H1 (cell line): ENCODE data around the gene STARD7. TPM values are rescaled to one million over a fixed set of nuclear protein-coding genes. Genes with fewer than 3 reads are reported as not detected.

Experiments used
- CTCF ChIA-PET: fragments of 300-600 bp; sonication (Branson Sonifier 250); formaldehyde crosslinking; loops from one replicate; lab custom pipeline; 2021; ENCODE audit not compliant: partially characterized antibody; lab: Charles Lee
- POLR2A ChIA-PET: fragments of 300-600 bp; sonication (Branson Sonifier 250); formaldehyde crosslinking; loops from one replicate; lab custom pipeline; 2021; ENCODE audit warnings: inconsistent platforms; ENCODE audit not compliant: partially characterized antibody; lab: Charles Lee
- DNase-seq, 2 experiments: peaks; one replicate each; pipeline versions ENCODE4 v3.0.0 to v3.0.0-alpha.2; 2010 to 2022; ENCODE audit warnings: low spot score in 2 of 2, low read depth in 1 of 2, mixed read lengths in 1 of 2
- FAIRE-seq: peaks from 2 replicates; lab custom pipeline; 2011; peaks lifted over from hg19 to GRCh38; lab: Jason Lieb, UNC
- H2AFZ ChIP-seq: 2 replicates; pipeline ENCODE4 v1.8.1; 2012; ENCODE audit warnings: low read length, inconsistent platforms
- H2AK5ac ChIP-seq: 2 replicates; pipeline ENCODE4 v1.6.1; 2013; ENCODE audit warnings: low read depth, low read length
- H2BK120ac ChIP-seq: replicated peaks from 2 replicates; pipeline ENCODE3; 2013; ENCODE audit warnings: low read depth, low read length, inconsistent platforms
- H2BK12ac ChIP-seq: 2 replicates; pipeline ENCODE4 v1.6.1; 2013; ENCODE audit warnings: low read depth, low read length
- H2BK15ac ChIP-seq: 2 replicates; pipeline ENCODE4 v1.6.1; 2013; ENCODE audit warnings: low read length
- H2BK20ac ChIP-seq: 2 replicates; pipeline ENCODE4 v1.6.1; 2013; ENCODE audit warnings: low read length
- H2BK5ac ChIP-seq: 2 replicates; pipeline ENCODE4 v1.6.1; 2013; ENCODE audit warnings: low read depth, low read length
- H3K14ac ChIP-seq: 2 replicates; pipeline ENCODE4 v1.6.1; 2013; ENCODE audit warnings: inconsistent platforms; ENCODE audit not compliant: insufficient read length
- H3K18ac ChIP-seq: 2 replicates; pipeline ENCODE4 v1.6.1; 2013; ENCODE audit warnings: low read length; ENCODE audit errors: extremely low read depth
- H3K23ac ChIP-seq: 2 replicates; pipeline ENCODE4 v1.6.1; 2013; ENCODE audit warnings: inconsistent platforms; ENCODE audit not compliant: insufficient read length
- H3K23me2 ChIP-seq: 2 replicates; pipeline ENCODE4 v1.6.1; 2013; ENCODE audit warnings: low read depth, low read length
- H3K27ac ChIP-seq: 2 replicates; pipeline ENCODE4 v1.6.1; 2011; ENCODE audit warnings: low read depth, low read length, inconsistent platforms
- H3K27me3 ChIP-seq, 4 experiments: replicated peaks in 1 of 4; 1 replicate in 1 of 4; 2 replicates in 3 of 4; pipeline versions ENCODE4 v1.6.1 to v1.8.1; 2011 to 2013; ENCODE audit warnings: low read length in 3 of 4, mild to moderate bottlenecking in 3 of 4, inconsistent platforms in 2 of 4, mixed read lengths in 2 of 4, moderate library complexity in 1 of 4; ENCODE audit not compliant: control insufficient read depth in 3 of 4, insufficient read depth in 3 of 4; ENCODE audit errors: extremely low read depth in 1 of 4
- H3K36me3 ChIP-seq, 4 experiments: 2 replicates each; pipeline versions ENCODE4 v1.6.1 to v1.8.1; 2011 to 2013; ENCODE audit warnings: mild to moderate bottlenecking in 4 of 4, low read length in 3 of 4, moderate library complexity in 2 of 4, control low read depth in 1 of 4, inconsistent platforms in 1 of 4; ENCODE audit not compliant: insufficient read depth in 4 of 4, control insufficient read depth in 2 of 4
- H3K4ac ChIP-seq: replicated peaks from 2 replicates; pipeline ENCODE3; 2013; ENCODE audit warnings: low read length, low read depth, mixed read lengths, inconsistent platforms; ENCODE audit not compliant: insufficient read length
- H3K4me1 ChIP-seq, 4 experiments: replicated peaks in 1 of 4; 1 replicate in 1 of 4; 2 replicates in 3 of 4; pipeline versions ENCODE4 v1.6.1 to v1.8.1; 2011 to 2013; ENCODE audit warnings: low read length in 3 of 4, inconsistent platforms in 2 of 4, mixed read lengths in 1 of 4; ENCODE audit not compliant: insufficient read depth in 4 of 4, control insufficient read depth in 3 of 4
- H3K4me2 ChIP-seq, 2 experiments: 2 replicates each; pipeline versions ENCODE4 v1.6.1 to v1.8.1; 2011 to 2013; ENCODE audit warnings: low read depth in 2 of 2, low read length in 2 of 2, control low read depth in 1 of 2, inconsistent platforms in 1 of 2, mild to moderate bottlenecking in 1 of 2; ENCODE audit not compliant: insufficient read depth in 1 of 2
- H3K4me3 ChIP-seq, 4 experiments: fragments of 200-600, 300-600 bp in 1 of 4; sonication (generic), shearing (Covaris generic), sonication (Bioruptor Twin) in 1 of 4; 2 replicates each; pipeline versions ENCODE4 v1.5.1 to v1.8.1; 2011 to 2016; ENCODE audit warnings: low read length in 4 of 4, low read depth in 3 of 4, control low read depth in 2 of 4, inconsistent platforms in 2 of 4, mild to moderate bottlenecking in 2 of 4, mixed read lengths in 1 of 4, moderate library complexity in 1 of 4; ENCODE audit not compliant: insufficient read depth in 2 of 4; ENCODE audit errors: extremely low read depth in 1 of 4
- H3K56ac ChIP-seq: replicated peaks from 2 replicates; pipeline ENCODE3; 2013; ENCODE audit warnings: low read depth, mild to moderate bottlenecking, mixed read lengths, low read length, inconsistent platforms; ENCODE audit not compliant: insufficient read length
- H3K79me1 ChIP-seq: 2 replicates; pipeline ENCODE4 v1.6.1; 2013; ENCODE audit warnings: low read depth, low read length, control low read depth
- H3K79me2 ChIP-seq, 2 experiments: 2 replicates each; pipeline versions ENCODE4 v1.6.1 to v1.8.1; 2012 to 2013; ENCODE audit warnings: low read length in 2 of 2, mild to moderate bottlenecking in 2 of 2, inconsistent platforms in 1 of 2; ENCODE audit not compliant: insufficient read depth in 2 of 2, control insufficient read depth in 1 of 2
- H3K9ac ChIP-seq, 4 experiments: replicated peaks in 1 of 4; 1 replicate in 1 of 4; 2 replicates in 3 of 4; pipeline versions ENCODE4 v1.6.1 to v1.8.1; 2011 to 2013; ENCODE audit warnings: low read depth in 3 of 4, low read length in 3 of 4, control low read depth in 2 of 4, mild to moderate bottlenecking in 2 of 4, moderate library complexity in 2 of 4, inconsistent platforms in 1 of 4; ENCODE audit errors: extremely low read depth in 1 of 4
- H3K9me3 ChIP-seq, 2 experiments: 2 replicates each; pipeline versions ENCODE4 v1.6.1 to v1.8.1; 2012 to 2013; ENCODE audit warnings: mild to moderate bottlenecking in 2 of 2, moderate library complexity in 2 of 2, control low read depth in 1 of 2, inconsistent platforms in 1 of 2, low read depth in 1 of 2, low read length in 1 of 2, mixed read lengths in 1 of 2; ENCODE audit not compliant: insufficient read depth in 2 of 2
- H4K20me1 ChIP-seq, 2 experiments: replicated peaks in 1 of 2; 2 replicates each; pipeline versions ENCODE3 to v1.8.1; 2011 to 2013; ENCODE audit warnings: inconsistent platforms in 2 of 2, low read length in 2 of 2, mild to moderate bottlenecking in 1 of 2; ENCODE audit not compliant: insufficient read depth in 2 of 2, control insufficient read depth in 1 of 2
- H4K5ac ChIP-seq: 2 replicates; pipeline ENCODE4 v1.6.1; 2013; ENCODE audit warnings: low read length, low read depth, mixed read lengths, inconsistent platforms; ENCODE audit not compliant: insufficient read length
- H4K8ac ChIP-seq: 2 replicates; pipeline ENCODE4 v1.8.0; 2013; ENCODE audit warnings: mild to moderate bottlenecking, moderate library complexity, low read length, inconsistent platforms; ENCODE audit not compliant: insufficient read depth; ENCODE audit errors: extremely low read depth
- H4K91ac ChIP-seq: replicated peaks from 2 replicates; pipeline ENCODE3; 2013; ENCODE audit warnings: low read length, mixed read lengths, inconsistent platforms; ENCODE audit not compliant: insufficient read length
- ASH2L ChIP-seq: fragments of 200-600, 300-600 bp; sonication (generic); IDR thresholded peaks from one replicate; pipeline ENCODE4 v1.7.1; 2017; ENCODE audit warnings: low read length
- ATF2 ChIP-seq: IDR thresholded peaks from 2 replicates; pipeline ENCODE4 v1.6.1; 2012; ENCODE audit warnings: low read length, inconsistent platforms
- CBX5 ChIP-seq: fragments of 300-800, 300-1000 bp; sonication (generic); IDR thresholded peaks from 2 replicates; pipeline ENCODE4 v1.7.1; 2016; ENCODE audit warnings: antibody characterized with exemption, low read length, low read depth
- CREB1 ChIP-seq: IDR thresholded peaks from 2 replicates; pipeline ENCODE4 v1.6.1; 2012; ENCODE audit warnings: inconsistent platforms
- EZH2 ChIP-seq: fragments of 200-600 bp; sonication (generic); IDR thresholded peaks from 2 replicates; pipeline ENCODE4 v1.7.1; 2012; ENCODE audit warnings: low read depth, mild to moderate bottlenecking, moderate library complexity, low read length, inconsistent platforms; ENCODE audit not compliant: severe bottlenecking
- JUND ChIP-seq: IDR thresholded peaks from 2 replicates; pipeline ENCODE4 v1.6.1; 2011; ENCODE audit warnings: mild to moderate bottlenecking, improper control_type of control experiment, low read length
- MAFK ChIP-seq: IDR thresholded peaks from 2 replicates; pipeline ENCODE4 v1.6.1; 2012; ENCODE audit warnings: low read depth, mild to moderate bottlenecking, improper control_type of control experiment, low read length
- MAX ChIP-seq: IDR thresholded peaks from 2 replicates; pipeline ENCODE4 v1.6.1; 2012; ENCODE audit warnings: inconsistent platforms
- PHF8 ChIP-seq: fragments of 200-600 bp; sonication (generic); conservative IDR thresholded peaks from 2 replicates; pipeline ENCODE4 v1.7.1; 2012; ENCODE audit warnings: low read depth, mild to moderate bottlenecking, inconsistent platforms, low read length, moderate library complexity
- TAF7 ChIP-seq: optimal IDR thresholded peaks from 2 replicates; pipeline ENCODE3; 2011; ENCODE audit warnings: low read depth, mild to moderate bottlenecking, inconsistent platforms, low read length, moderate library complexity, borderline replicate concordance
- TCF12 ChIP-seq: IDR thresholded peaks from 2 replicates; pipeline ENCODE4 v1.6.1; 2011; ENCODE audit warnings: low read depth, mild to moderate bottlenecking, low read length
- TEAD4 ChIP-seq: IDR thresholded peaks from 2 replicates; pipeline ENCODE4 v1.6.1; 2012; ENCODE audit warnings: low read depth, low read length, inconsistent platforms, mixed read lengths
- YY1 ChIP-seq: IDR thresholded peaks from 2 replicates; pipeline ENCODE4 v1.6.1; 2011; ENCODE audit warnings: low read depth, mild to moderate bottlenecking, low read length
- WGBS, 2 experiments: shearing (Covaris generic) in 1 of 2; methylation state at CpG; one replicate each; pipeline versions ENCODE4 v1.1.6 to v1.1.7; 2013 to 2015; ENCODE audit warnings: low lambda C conversion rate in 2 of 2, mixed read lengths in 2 of 2, inconsistent platforms in 1 of 2, low coverage in 1 of 2, missing lambda C conversion rate in 1 of 2; ENCODE audit not compliant: insufficient replicate concordance in 2 of 2, insufficient coverage in 1 of 2, insufficient read length in 1 of 2; ENCODE audit errors: extremely low coverage in 1 of 2, missing lambda C conversion rate in 1 of 2; 5-methylcytosine and 5-hydroxymethylcytosine counted together
- polyA plus RNA-seq, 7 experiments: library from polyadenylated mRNA; depleted of rRNA in 3 of 7; stranded (reverse) in 5 of 7; unstranded in 2 of 7; fragments of >200 nt in 5 of 7; fragments of 200-250 nt in 2 of 7; gene quantifications; 1 replicate in 5 of 7; 2 replicates in 1 of 7; 4 replicates in 1 of 7; pipeline versions ENCODE4 v1.2.1 to v1.2.3, GENCODE V29; 2011 to 2013; ENCODE audit warnings: missing spikeins in 2 of 7, mixed read lengths in 2 of 7
- total RNA-seq: library from RNA; stranded (reverse); fragmentation: NEBNext Ultra II Directional; extraction: Animal tissue kit (Norgen Biotek cat#: 25700); gene quantifications from 2 replicates; pipeline ENCODE4 v1.2.1, GENCODE V29; 2021

Gene STARD7
- total and polyA plus RNA-seq, 2 of the 8 experiments (the other 6 are each of a cell fraction or from before 2014, with no cell fraction given) = 89.1 to 200 TPM

- no peak overlapping the region for H4K5ac ChIP-seq
- no peak overlapping the region for H2BK15ac ChIP-seq
- no peak overlapping the region for H2BK20ac ChIP-seq
- H2BK12ac ChIP-seq = no peak overlapping the region
- no peak overlapping the region for H4K8ac ChIP-seq
- H4K20me1 ChIP-seq = peaks cover 1 to 3% of the 10 kb centered on the region in 2 experiments
- no peak overlapping the region for H2AK5ac ChIP-seq
- H3K23me2 ChIP-seq = no peaks in the 10 kb centered on the region
- 93% methylated on average over 8 of the region's 8 CpGs; no CpG with 5 or more reads in 1 of the 2 experiments for WGBS, 2 experiments
- H3K4me1 ChIP-seq = no peaks in the 10 kb centered on the region
- H2BK5ac ChIP-seq = no peak overlapping the region
- FAIRE-seq (no peak), DNase-seq (no peak)
- H3K14ac ChIP-seq = no peak overlapping the region
- no peaks in the 10 kb centered on the region for H3K9me3 ChIP-seq
- no peak overlapping the region for H4K91ac ChIP-seq
- H3K18ac ChIP-seq = no peak overlapping the region
- POLR2A ChIA-PET = interaction anchor here (1.2 to 4.3 kb wide), 3 partner anchors 8 to 16 kb away, joined by 3 to 16 read pairs (median 3); no protein-coding TSS in a partner anchor
- no peaks in the 10 kb centered on the region; a peak in 1 of 4 replicates for H3K79me2 ChIP-seq
- H3K36me3 ChIP-seq = peaks cover 3 to 11% (median 5%) of the 10 kb centered on the region in 4 experiments; a peak in 5 of 8 replicates
- H3K9ac ChIP-seq = no peak overlapping the region
- H3K4me2 ChIP-seq = no peak overlapping the region
- H3K27me3 ChIP-seq = no peaks in the 10 kb centered on the region
- no peak overlapping the region for H3K23ac ChIP-seq
- no peak overlapping the region for H2AFZ ChIP-seq
- H3K4me3 ChIP-seq = no peak overlapping the region
- H3K4ac ChIP-seq = no peak overlapping the region
- CTCF ChIA-PET = interaction anchor here (1.0 to 2.6 kb wide), 3 partner anchors 7 to 115 kb away, joined by 3 to 11 read pairs (median 11); no protein-coding TSS in a partner anchor
- no peak overlapping the region for H3K27ac ChIP-seq
- no peak overlapping the region for H2BK120ac ChIP-seq
- peaks cover 2% of the 10 kb centered on the region; the same call in 1 of the 2 replicates for H3K79me1 ChIP-seq
- H3K56ac ChIP-seq = no peak overlapping the region
- no peak for TF ChIP-seq MAFK
- TF ChIP-seq MAX = no peak
- TF ChIP-seq EZH2 = no peak
- TF ChIP-seq TCF12 = no peak
- no peak for TF ChIP-seq CBX5
- no peak for TF ChIP-seq TAF7
- no peak for TF ChIP-seq ATF2
- TF ChIP-seq YY1 = no peak
- TF ChIP-seq CREB1 = no peak
- TF ChIP-seq TEAD4 = no peak
- TF ChIP-seq PHF8 = no peak
- no peak for TF ChIP-seq ASH2L
- TF ChIP-seq JUND = no peak
Measured at GRCh38 chr2:96252526-96252925, 43.9 kb upstream of the STARD7 start.
